Measurements from ENCODE around the gene KIF27.

KIF27 gene, protein sequence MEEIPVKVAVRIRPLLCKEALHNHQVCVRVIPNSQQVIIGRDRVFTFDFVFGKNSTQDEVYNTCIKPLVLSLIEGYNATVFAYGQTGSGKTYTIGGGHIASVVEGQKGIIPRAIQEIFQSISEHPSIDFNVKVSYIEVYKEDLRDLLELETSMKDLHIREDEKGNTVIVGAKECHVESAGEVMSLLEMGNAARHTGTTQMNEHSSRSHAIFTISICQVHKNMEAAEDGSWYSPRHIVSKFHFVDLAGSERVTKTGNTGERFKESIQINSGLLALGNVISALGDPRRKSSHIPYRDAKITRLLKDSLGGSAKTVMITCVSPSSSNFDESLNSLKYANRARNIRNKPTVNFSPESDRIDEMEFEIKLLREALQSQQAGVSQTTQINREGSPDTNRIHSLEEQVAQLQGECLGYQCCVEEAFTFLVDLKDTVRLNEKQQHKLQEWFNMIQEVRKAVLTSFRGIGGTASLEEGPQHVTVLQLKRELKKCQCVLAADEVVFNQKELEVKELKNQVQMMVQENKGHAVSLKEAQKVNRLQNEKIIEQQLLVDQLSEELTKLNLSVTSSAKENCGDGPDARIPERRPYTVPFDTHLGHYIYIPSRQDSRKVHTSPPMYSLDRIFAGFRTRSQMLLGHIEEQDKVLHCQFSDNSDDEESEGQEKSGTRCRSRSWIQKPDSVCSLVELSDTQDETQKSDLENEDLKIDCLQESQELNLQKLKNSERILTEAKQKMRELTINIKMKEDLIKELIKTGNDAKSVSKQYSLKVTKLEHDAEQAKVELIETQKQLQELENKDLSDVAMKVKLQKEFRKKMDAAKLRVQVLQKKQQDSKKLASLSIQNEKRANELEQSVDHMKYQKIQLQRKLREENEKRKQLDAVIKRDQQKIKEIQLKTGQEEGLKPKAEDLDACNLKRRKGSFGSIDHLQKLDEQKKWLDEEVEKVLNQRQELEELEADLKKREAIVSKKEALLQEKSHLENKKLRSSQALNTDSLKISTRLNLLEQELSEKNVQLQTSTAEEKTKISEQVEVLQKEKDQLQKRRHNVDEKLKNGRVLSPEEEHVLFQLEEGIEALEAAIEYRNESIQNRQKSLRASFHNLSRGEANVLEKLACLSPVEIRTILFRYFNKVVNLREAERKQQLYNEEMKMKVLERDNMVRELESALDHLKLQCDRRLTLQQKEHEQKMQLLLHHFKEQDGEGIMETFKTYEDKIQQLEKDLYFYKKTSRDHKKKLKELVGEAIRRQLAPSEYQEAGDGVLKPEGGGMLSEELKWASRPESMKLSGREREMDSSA (N-terminal part only)

DNA sequence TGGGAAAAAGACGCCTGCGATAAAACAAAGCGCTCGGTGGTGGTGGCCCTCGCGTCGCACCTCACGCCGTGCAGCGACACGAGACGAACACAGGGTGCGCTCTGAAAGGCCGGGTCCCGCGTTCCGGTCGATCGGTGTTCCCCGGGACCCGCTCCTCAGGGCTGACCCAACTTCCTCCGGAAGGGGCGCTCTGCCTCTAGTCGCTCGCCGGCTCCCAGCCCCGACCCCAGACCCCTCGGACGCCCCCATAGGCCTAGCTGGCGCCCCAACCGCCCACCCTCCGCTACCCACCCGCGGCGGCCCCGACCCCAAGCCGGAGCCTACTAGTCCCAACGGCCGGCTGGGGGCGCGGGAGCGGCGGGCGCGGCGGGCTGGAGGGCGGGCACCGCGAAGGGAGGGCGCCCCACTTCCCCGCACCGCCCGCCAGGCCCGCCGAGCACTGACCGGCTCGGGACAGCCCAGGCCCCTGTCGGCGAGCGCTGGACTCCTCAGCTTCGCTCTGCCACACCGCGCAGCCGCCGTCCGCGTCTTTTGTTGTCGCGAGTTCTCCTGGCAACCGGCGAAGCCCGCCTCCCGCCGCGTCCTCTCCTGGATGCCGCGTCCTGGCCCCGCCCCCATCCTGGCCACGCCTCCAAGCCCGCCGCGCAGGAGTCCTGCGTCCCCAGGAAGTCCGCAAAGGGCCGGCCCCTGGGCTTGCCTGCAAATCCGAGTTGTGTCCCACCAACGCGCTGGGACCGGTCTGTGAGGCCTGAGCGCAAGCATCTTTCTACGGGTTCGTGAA is at the start of gene KIF27:
KIF27 (minus strand) TSS at position 506 of the 781 bp plus-strand sequence. CDS start 5,841 bp downstream, outside the sequence.
- in situ Hi-C loops (cut with HindIII; ENCODE audit: low sequenced_read_pairs) = no loop called here
- H3K4me3 ChIP-seq (ENCODE audit: low read depth, low read length) = peak within 1 kb of the TSS; percentile 70
- peak; percentile 28 for TF ChIP-seq CTCF (IDR thresholded peaks at IDR 0.05; ENCODE audit: low read depth, low read length, missing control alignments)
- DNase-seq (ENCODE audit: low read depth) = peak; percentile 92

DNA sequence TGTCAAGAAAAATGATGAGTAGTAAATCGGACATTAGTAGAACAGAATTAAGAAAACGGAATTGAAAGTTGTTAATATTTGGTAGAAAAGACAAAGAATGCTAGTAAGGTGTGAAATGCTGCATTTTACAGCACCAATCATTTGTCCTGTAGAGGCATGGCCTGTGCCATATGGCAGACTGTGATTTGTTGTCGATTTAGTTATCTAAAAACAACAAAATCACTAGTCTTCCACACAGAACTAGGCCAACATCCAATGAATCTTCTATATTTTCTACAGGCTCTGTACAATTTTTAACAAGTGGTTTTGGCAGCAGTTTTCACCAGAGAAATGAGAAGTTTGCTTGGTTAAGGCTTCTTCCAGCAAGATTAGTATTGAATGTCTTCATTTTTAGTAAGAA is 48.4 kb upstream of the KIF27 start:
- no peak overlapping the region for H3K4me3 ChIP-seq (ENCODE audit: low read depth, low read length)
- TF ChIP-seq CTCF (IDR thresholded peaks at IDR 0.05; ENCODE audit: low read depth, low read length, missing control alignments) = no peak
- in situ Hi-C loops (cut with HindIII; ENCODE audit: low sequenced_read_pairs) = no loop called here
- no peak for DNase-seq (ENCODE audit: low read depth)

DNA sequence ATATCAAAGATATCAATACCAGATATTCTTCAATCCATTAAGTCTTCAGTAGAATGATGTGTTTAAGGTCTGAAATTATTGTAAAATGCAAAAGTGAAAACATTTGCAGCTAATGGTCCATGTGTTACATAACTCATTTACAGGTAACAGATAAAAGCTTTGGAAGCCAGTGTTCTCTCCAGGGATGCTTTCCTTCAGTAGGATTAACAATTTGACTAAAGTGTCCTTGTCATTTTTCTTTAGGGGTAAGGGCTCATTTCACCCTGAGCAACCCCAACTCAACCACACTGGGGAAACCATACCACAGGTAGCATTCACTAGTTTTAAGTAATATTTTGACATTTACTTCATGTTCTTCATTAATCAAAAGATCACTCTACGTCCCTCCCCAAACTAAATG is 45.8 kb upstream of the KIF27 start:
- in situ Hi-C loops (cut with HindIII; ENCODE audit: low sequenced_read_pairs) = no loop called here
- TF ChIP-seq CTCF (IDR thresholded peaks at IDR 0.05; ENCODE audit: low read depth, low read length, missing control alignments) = no peak
- H3K4me3 ChIP-seq (ENCODE audit: low read depth, low read length) = no peak overlapping the region
- no peak for DNase-seq (ENCODE audit: low read depth)

- in situ Hi-C loops (cut with HindIII; ENCODE audit: low sequenced_read_pairs) = no loop called here
Measured at GRCh38 chr9:83966209-83966582, 45.0 kb upstream of the KIF27 start.

More at GRCh38 chr9:83966209-83966582, 45.0 kb upstream of the KIF27 start:
- DNase-seq (ENCODE audit: low read depth) = no peak
- TF ChIP-seq CTCF (IDR thresholded peaks at IDR 0.05; ENCODE audit: low read depth, low read length, missing control alignments) = no peak
- H3K4me3 ChIP-seq (ENCODE audit: low read depth, low read length) = no peak overlapping the region
